Measurements from ENCODE around the gene APOBEC3F.

DNA sequence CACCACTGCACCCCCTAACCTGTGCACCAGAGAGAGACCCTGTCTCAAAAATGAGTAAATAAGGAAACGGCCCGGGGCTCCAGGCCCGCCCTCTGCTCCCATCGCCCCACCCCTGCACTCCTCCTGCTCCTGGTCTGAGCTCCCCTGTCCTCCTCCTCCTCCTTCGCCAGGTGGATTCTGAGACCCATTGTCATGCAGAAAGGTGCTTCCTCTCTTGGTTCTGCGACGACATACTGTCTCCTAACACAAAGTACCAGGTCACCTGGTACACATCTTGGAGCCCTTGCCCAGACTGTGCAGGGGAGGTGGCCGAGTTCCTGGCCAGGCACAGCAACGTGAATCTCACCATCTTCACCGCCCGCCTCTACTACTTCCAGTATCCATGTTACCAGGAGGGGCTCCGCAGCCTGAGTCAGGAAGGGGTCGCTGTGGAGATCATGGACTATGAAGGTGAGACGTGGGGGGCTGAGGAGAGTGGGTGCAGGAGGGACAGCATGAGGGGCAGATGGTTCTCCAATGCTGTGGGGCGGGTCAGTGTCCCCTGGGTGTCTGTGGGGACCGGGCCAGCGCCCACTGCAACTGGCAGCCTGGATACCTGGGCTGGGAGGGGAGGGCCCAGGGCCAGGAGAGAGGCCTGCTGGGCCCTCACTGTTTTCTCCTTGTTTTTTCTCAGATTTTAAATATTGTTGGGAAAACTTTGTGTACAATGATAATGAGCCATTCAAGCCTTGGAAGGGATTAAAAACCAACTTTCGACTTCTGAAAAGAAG, 22.9 kb upstream of the APOBEC3F start:
- TF ChIP-seq, protein P1, sequence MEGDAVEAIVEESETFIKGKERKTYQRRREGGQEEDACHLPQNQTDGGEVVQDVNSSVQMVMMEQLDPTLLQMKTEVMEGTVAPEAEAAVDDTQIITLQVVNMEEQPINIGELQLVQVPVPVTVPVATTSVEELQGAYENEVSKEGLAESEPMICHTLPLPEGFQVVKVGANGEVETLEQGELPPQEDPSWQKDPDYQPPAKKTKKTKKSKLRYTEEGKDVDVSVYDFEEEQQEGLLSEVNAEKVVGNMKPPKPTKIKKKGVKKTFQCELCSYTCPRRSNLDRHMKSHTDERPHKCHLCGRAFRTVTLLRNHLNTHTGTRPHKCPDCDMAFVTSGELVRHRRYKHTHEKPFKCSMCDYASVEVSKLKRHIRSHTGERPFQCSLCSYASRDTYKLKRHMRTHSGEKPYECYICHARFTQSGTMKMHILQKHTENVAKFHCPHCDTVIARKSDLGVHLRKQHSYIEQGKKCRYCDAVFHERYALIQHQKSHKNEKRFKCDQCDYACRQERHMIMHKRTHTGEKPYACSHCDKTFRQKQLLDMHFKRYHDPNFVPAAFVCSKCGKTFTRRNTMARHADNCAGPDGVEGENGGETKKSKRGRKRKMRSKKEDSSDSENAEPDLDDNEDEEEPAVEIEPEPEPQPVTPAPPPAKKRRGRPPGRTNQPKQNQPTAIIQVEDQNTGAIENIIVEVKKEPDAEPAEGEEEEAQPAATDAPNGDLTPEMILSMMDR (IDR thresholded peaks at IDR 0.05) = no peak
- no peak for TF ChIP-seq POLR2A (IDR thresholded peaks at IDR 0.05)

Data from right lobe of liver (tissue), 4 donors.